Mammary microvascular endothelial cell (primary cell): Measurements from ENCODE around the gene ATAD1. TPM values are rescaled to one million over a fixed set of nuclear protein-coding genes. Genes with fewer than 3 reads are reported as not detected.

Experiments
- total RNA-seq: library from RNA; depleted of rRNA; stranded (reverse); fragments of >200 nt; gene quantifications from 2 replicates; pipeline ENCODE4 v1.2.3, GENCODE V29; 2015

Gene ATAD1, protein sequence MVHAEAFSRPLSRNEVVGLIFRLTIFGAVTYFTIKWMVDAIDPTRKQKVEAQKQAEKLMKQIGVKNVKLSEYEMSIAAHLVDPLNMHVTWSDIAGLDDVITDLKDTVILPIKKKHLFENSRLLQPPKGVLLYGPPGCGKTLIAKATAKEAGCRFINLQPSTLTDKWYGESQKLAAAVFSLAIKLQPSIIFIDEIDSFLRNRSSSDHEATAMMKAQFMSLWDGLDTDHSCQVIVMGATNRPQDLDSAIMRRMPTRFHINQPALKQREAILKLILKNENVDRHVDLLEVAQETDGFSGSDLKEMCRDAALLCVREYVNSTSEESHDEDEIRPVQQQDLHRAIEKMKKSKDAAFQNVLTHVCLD
- 15.9 and 23.3 TPM in 2 replicates for total RNA-seq

DNA sequence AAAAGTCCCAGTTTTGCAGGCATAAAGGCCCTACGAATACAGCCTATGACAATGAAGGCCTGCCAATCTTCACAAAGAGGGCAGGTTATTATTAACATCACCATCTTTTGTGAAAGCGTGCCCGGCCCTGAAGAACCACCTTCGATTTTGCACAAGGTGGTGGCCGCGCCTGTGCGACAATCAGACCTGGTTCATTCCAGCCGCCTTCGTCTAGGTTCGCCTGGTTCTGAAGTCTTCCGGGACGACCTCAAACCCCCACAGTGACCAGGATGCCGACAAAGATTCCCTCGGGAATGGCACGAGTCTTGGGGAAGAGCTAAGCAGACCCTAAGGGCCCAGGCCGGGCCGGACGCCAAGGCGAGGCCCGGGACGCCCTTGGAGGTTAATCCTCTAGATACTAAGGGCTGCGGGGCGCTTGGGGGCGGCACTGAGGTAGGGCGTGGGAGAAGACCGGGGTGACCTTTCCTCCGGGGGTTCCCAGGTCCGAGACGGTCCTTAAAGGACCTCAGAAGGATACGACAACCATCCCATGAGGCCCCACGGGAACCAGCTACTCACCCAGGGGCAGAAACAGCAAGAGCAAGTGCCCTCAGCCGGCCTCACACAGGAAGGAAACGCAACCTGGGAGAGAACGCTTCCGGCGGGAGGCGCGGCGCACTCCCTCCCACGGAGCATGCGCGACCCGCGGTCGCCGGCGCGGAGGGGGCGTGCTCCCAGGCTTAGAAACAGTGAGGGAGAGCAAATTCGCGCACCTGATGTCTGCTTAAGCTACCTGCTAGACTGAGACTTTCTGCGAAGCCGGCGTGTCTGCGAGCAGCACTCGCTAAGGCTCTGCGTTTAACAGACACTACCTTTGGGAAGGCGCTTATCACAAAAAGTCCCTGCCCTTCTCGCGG, at the start of gene ATAD1:
Gene ATAD1, minus strand, starts transcription at position 618 of the 896 bp plus-strand sequence. CDS start 3,627 bp downstream, outside the sequence.

DNA sequence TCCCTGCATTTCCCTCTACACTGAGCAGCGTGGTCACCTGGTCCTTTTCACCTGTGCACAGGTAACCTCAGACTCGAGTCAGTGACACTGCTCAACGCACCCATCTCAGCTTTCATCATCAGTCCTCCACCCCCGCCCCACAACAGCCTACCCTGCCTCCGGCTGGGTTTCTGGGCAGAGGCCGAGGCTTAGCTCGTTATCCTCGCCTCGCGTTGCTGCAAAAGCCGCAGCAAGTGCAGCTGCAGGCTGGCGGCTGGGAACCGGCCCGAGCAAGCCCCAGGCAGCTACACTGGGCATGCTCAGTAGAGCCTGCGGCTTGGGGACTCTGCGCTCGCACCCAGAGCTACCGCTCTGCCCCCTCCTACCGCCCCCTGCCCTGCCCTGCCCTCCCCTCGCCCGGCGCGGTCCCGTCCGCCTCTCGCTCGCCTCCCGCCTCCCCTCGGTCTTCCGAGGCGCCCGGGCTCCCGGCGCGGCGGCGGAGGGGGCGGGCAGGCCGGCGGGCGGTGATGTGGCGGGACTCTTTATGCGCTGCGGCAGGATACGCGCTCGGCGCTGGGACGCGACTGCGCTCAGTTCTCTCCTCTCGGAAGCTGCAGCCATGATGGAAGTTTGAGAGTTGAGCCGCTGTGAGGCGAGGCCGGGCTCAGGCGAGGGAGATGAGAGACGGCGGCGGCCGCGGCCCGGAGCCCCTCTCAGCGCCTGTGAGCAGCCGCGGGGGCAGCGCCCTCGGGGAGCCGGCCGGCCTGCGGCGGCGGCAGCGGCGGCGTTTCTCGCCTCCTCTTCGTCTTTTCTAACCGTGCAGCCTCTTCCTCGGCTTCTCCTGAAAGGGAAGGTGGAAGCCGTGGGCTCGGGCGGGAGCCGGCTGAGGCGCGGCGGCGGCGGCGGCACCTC, 45.3 kb upstream of the ATAD1 start, which contains the start of the genes KLLN and PTEN:
Gene KLLN, minus strand, starts transcription at position 481 of the 891 bp plus-strand sequence. CDS start 1,046 bp downstream, outside the sequence.
Gene PTEN, plus strand, starts transcription at position 573 of the 891 bp plus-strand sequence. CDS start 845 bp downstream, outside the sequence.

Other genes with a start within 250 kb of the ATAD1 start
- 69.5 and 76.1 TPM in 2 replicates for gene PAPSS2, start 158.3 kb downstream of the ATAD1 start, total RNA-seq
- 0.10 and 0.13 TPM in 2 replicates for gene KLLN, start 45.3 kb upstream of the ATAD1 start, total RNA-seq
- 45.2 and 48.9 TPM in 2 replicates for gene PTEN, start 45.4 kb upstream of the ATAD1 start, total RNA-seq